ENCODE results near the gene NHEJ1. TPM values are rescaled to one million over a fixed set of nuclear protein-coding genes. Genes with fewer than 3 reads are reported as not detected.

NHEJ1 gene
- total RNA-seq, 1 experiment from 2014 or later: 16.4 TPM

GRCh38 chr2:219049282-219049681 lies 111.3 kb downstream of the NHEJ1 start:
- Histone ChIP-seq H3K79me2 (ENCODE audit: insufficient read depth, low read length) (no peaks in the 10 kb centered on the region), H3K4me2 (ENCODE audit: low read length) (no peak overlapping the region), H3K27me3 (ENCODE audit: insufficient read depth, low read length) (peaks cover 14% of the 10 kb centered on the region), H3K9ac (ENCODE audit: low read length) (no peak overlapping the region), H2AFZ (ENCODE audit: low read depth, low read length, poor library complexity, severe bottlenecking) (no peak overlapping the region), H3K4me3 (replicated peaks in 1 of 2; ENCODE audit: low read depth in 1 of 2, low read length in 2 of 2) (no peak overlapping the region), H3K36me3 (ENCODE audit: control insufficient read depth in 1 of 2, insufficient read depth in 2 of 2, low read length in 2 of 2) (no peaks in the 10 kb centered on the region), H3K4me1 (ENCODE audit: control insufficient read depth in 1 of 2, insufficient read depth in 2 of 2, low read length in 2 of 2) (peaks cover 0 to 6% of the 10 kb centered on the region in 2 experiments; a peak in 2 of 4 replicates), H3K9me2 (ENCODE audit: insufficient read depth) (no peaks in the 10 kb centered on the region), H4K20me1 (ENCODE audit: insufficient read depth) (no peaks in the 10 kb centered on the region), H3K9me3 (ENCODE audit: control insufficient read depth in 1 of 2, insufficient read depth in 1 of 2, low read depth in 1 of 2, low read length in 2 of 2) (no peaks in the 10 kb centered on the region), H3K27ac (ENCODE audit: low read depth, low read length) (no peak overlapping the region)
- BruUV-seq (replicated peaks): no TSS peak
- ATAC-seq (peak; percentile 50), DNase-seq (ENCODE audit: low read depth, low spot score) (no peak)
- intact Hi-C loops (cut with micrococcal nuclease): loop anchor here (5.0 kb wide), 1 partner anchor 258 kb away; the partner anchor contains the start of gene PTPRN
- TF ChIP-seq CEBPB (IDR thresholded peaks at IDR 0.05; ENCODE audit: low read depth): no peak
- no peak for TF ChIP-seq SP1 (IDR thresholded peaks at IDR 0.05; ENCODE audit: low read depth)
- CTCF ChIA-PET: interaction anchor here (1.2 kb wide), 1 partner anchor 20 kb away, joined by 4 read pairs; no protein-coding TSS in a partner anchor
- RAD21 ChIA-PET (ENCODE audit: low non-redundant PET in 1 of 2, low total read pairs in 2 of 2, uncharacterized antibody in 2 of 2, unreplicated experiment in 2 of 2): no interaction called here
- POLR2A ChIA-PET: no interaction called here

GRCh38 chr2:219045937-219046550 lies 114.6 kb downstream of the NHEJ1 start:
- no peaks in the 10 kb centered on the region for H3K9me2 ChIP-seq (ENCODE audit: insufficient read depth)
- no peak overlapping the region for H3K9ac ChIP-seq (ENCODE audit: low read length)
- H4K20me1 ChIP-seq (ENCODE audit: insufficient read depth): no peaks in the 10 kb centered on the region
- no peak overlapping the region for H3K4me3 ChIP-seq (replicated peaks in 1 of 2; ENCODE audit: low read depth in 1 of 2, low read length in 2 of 2)
- intact Hi-C loops (cut with micrococcal nuclease): loop anchor here (5.0 kb wide), 1 partner anchor 261 kb away; the partner anchor contains the start of gene PTPRN
- no peaks in the 10 kb centered on the region for H3K79me2 ChIP-seq (ENCODE audit: insufficient read depth, low read length)
- ChIA-PET POLR2A (no interaction called here), CTCF (interaction anchor here (0.8 to 1.5 kb wide), 3 partner anchors 16 to 109 kb away, joined by 4 to 7 read pairs (median 5); no protein-coding TSS in a partner anchor), RAD21 (ENCODE audit: low non-redundant PET in 1 of 2, low total read pairs in 2 of 2, uncharacterized antibody in 2 of 2, unreplicated experiment in 2 of 2) (interaction anchor here in 1 of 2 experiments (0.6 kb wide), 1 partner anchor 89 kb away, joined by 3 read pairs; no protein-coding TSS in a partner anchor)
- DNase-seq (ENCODE audit: low read depth, low spot score): no peak
- no peak overlapping the region for H3K4me2 ChIP-seq (ENCODE audit: low read length)
- H3K36me3 ChIP-seq (ENCODE audit: control insufficient read depth in 1 of 2, insufficient read depth in 2 of 2, low read length in 2 of 2): no peaks in the 10 kb centered on the region
- H3K27me3 ChIP-seq (ENCODE audit: insufficient read depth, low read length): peaks cover 29% of the 10 kb centered on the region
- no TSS peak for BruUV-seq (replicated peaks)
- no peak overlapping the region for H2AFZ ChIP-seq (ENCODE audit: low read depth, low read length, poor library complexity, severe bottlenecking)
- H3K27ac ChIP-seq (ENCODE audit: low read depth, low read length): no peak overlapping the region
- H3K9me3 ChIP-seq (ENCODE audit: control insufficient read depth in 1 of 2, insufficient read depth in 1 of 2, low read depth in 1 of 2, low read length in 2 of 2): no peaks in the 10 kb centered on the region
- peaks cover 0 to 6% of the 10 kb centered on the region in 2 experiments; a peak in 2 of 4 replicates for H3K4me1 ChIP-seq (ENCODE audit: control insufficient read depth in 1 of 2, insufficient read depth in 2 of 2, low read length in 2 of 2)
- peak; percentile 63 for ATAC-seq
- no peak for TF ChIP-seq POLR2A (IDR thresholded peaks at IDR 0.05; ENCODE audit: borderline replicate concordance, extremely low read depth, insufficient read depth, insufficient read length)
- TF ChIP-seq REST (IDR thresholded peaks at IDR 0.05; ENCODE audit: low read depth): peak; percentile 98

All from HCT116 (cell line).